ENCODE results near the gene SPTA1.

Gene SPTA1

GRCh38 chr1:158579733-158580132 lies 106.8 kb downstream of the SPTA1 start, which contains the start of gene OR10X1:
TSS of gene OR10X1 (minus strand) at chr1:158579899. CDS start at chr1:158579899, 0 bp downstream.
- in situ Hi-C loops (cut with MboI; ENCODE audit: low sequenced_read_pairs), result no loop called here
- no peaks in the 10 kb centered on the region for H3K27me3 ChIP-seq (ENCODE audit: low read depth)
- H3K4me1 ChIP-seq, result no peaks in the 10 kb centered on the region
- H3K9me3 ChIP-seq, result no peaks in the 10 kb centered on the region
- H3K4me3 ChIP-seq, result no peak within 1 kb of the TSS
- no peak for DNase-seq (ENCODE audit: low spot score in 2 of 2)
- no peaks in the 10 kb centered on the region for H3K36me3 ChIP-seq (replicated peaks)

GRCh38 chr1:158577561-158577960 lies 109.0 kb downstream of the SPTA1 start:
- DNase-seq (ENCODE audit: low spot score in 2 of 2), result no peak
- in situ Hi-C loops (cut with MboI; ENCODE audit: low sequenced_read_pairs), result no loop called here
- Histone ChIP-seq H3K9me3 (no peaks in the 10 kb centered on the region), H3K36me3 (replicated peaks) (no peaks in the 10 kb centered on the region), H3K4me3 (no peak overlapping the region), H3K4me1 (no peaks in the 10 kb centered on the region), H3K27me3 (ENCODE audit: low read depth) (no peaks in the 10 kb centered on the region)

- in situ Hi-C loops (cut with MboI; ENCODE audit: low sequenced_read_pairs), result no loop called here
- Histone ChIP-seq H3K4me3 (no peak overlapping the region), H3K4me1 (no peaks in the 10 kb centered on the region), H3K9me3 (no peaks in the 10 kb centered on the region), H3K36me3 (replicated peaks) (no peaks in the 10 kb centered on the region), H3K27me3 (ENCODE audit: low read depth) (no peaks in the 10 kb centered on the region)
- no peak for DNase-seq (ENCODE audit: low spot score in 2 of 2)
These were observed 114.3 kb downstream of the SPTA1 start for GRCh38 chr1:158572226-158572625.

- in situ Hi-C loops (cut with MboI; ENCODE audit: low sequenced_read_pairs), result no loop called here
- no peak for DNase-seq (ENCODE audit: low spot score in 2 of 2)
- H3K4me1 ChIP-seq, result no peaks in the 10 kb centered on the region
- H3K9me3 ChIP-seq, result no peaks in the 10 kb centered on the region
- no peaks in the 10 kb centered on the region for H3K27me3 ChIP-seq (ENCODE audit: low read depth)
- no peak within 1 kb of the TSS for H3K4me3 ChIP-seq
- no peaks in the 10 kb centered on the region for H3K36me3 ChIP-seq (replicated peaks)
These were observed 116.0 kb downstream of the SPTA1 start, which contains the start of gene OR6P1 for GRCh38 chr1:158570480-158570879. TSS of gene OR6P1 (minus strand) at chr1:158570580. CDS start at chr1:158563604, 6,976 bp downstream.

- H3K9me3 ChIP-seq, result no peaks in the 10 kb centered on the region
- no peaks in the 10 kb centered on the region for H3K4me1 ChIP-seq
- DNase-seq (ENCODE audit: low spot score in 2 of 2), result no peak
- H3K4me3 ChIP-seq, result no peak overlapping the region
- H3K27me3 ChIP-seq (ENCODE audit: low read depth), result no peaks in the 10 kb centered on the region
- in situ Hi-C loops (cut with MboI; ENCODE audit: low sequenced_read_pairs), result no loop called here
- no peaks in the 10 kb centered on the region for H3K36me3 ChIP-seq (replicated peaks)
These were observed 121.9 kb downstream of the SPTA1 start for GRCh38 chr1:158564608-158565007.

- no peak for DNase-seq (ENCODE audit: low spot score in 2 of 2)
- H3K27me3 ChIP-seq (ENCODE audit: low read depth), result no peaks in the 10 kb centered on the region
- H3K4me1 ChIP-seq, result no peaks in the 10 kb centered on the region
- H3K9me3 ChIP-seq, result no peaks in the 10 kb centered on the region
- H3K4me3 ChIP-seq, result no peak overlapping the region
- H3K36me3 ChIP-seq (replicated peaks), result no peaks in the 10 kb centered on the region
- in situ Hi-C loops (cut with MboI; ENCODE audit: low sequenced_read_pairs), result no loop called here
These were observed 122.7 kb downstream of the SPTA1 start for GRCh38 chr1:158563853-158564252.

All from HAP-1 (cell line).